ENCODE data around the gene DAPK1. TPM values are rescaled to one million over a fixed set of nuclear protein-coding genes. Genes with fewer than 3 reads are reported as not detected.

DAPK1 gene
- total RNA-seq, 1 donor from 2014 or later, result 35.1 TPM

- Histone ChIP-seq H3K79me2 (ENCODE audit: insufficient read depth, low read length) (no peaks in the 10 kb centered on the region), H3K4me3 (ENCODE audit: insufficient read depth, low read depth, low read length) (no peak overlapping the region), H3K4me1 (ENCODE audit: insufficient read depth, low read length) (peaks cover 11% of the 10 kb centered on the region), H3K27ac (ENCODE audit: low read depth, low read length) (no peak overlapping the region), H2AFZ (ENCODE audit: low read depth, low read length) (no peak overlapping the region), H4K20me1 (ENCODE audit: insufficient read depth, low read length) (no peaks in the 10 kb centered on the region), H3K9ac (ENCODE audit: low read length) (no peak overlapping the region), H3K4me2 (ENCODE audit: low read length) (no peak overlapping the region), H3K9me3 (ENCODE audit: insufficient read depth, low read depth, low read length) (no peaks in the 10 kb centered on the region), H3K27me3 (ENCODE audit: insufficient read depth, low read length) (no peaks in the 10 kb centered on the region), H3K36me3 (ENCODE audit: insufficient read depth, low read length) (no peaks in the 10 kb centered on the region)
- FAIRE-seq (no peak), DNase-seq (ENCODE audit: low read depth) (no peak)
- H3K27ac Mint-ChIP-seq (ENCODE audit: unreplicated experiment), result no peak overlapping the region
- no peak overlapping the region for H3K4me3 Mint-ChIP-seq (ENCODE audit: unreplicated experiment)
- TF ChIP-seq CTCF (IDR thresholded peaks at IDR 0.05; ENCODE audit: insufficient read depth, low read depth, low read length) (no peak), EZH2 (IDR thresholded peaks at IDR 0.05; ENCODE audit: insufficient read depth, low read length) (no peak)
- H3K9me3 Mint-ChIP-seq (ENCODE audit: unreplicated experiment), result no peaks in the 10 kb centered on the region
- peaks cover 21% of the 10 kb centered on the region for H3K36me3 Mint-ChIP-seq (ENCODE audit: low read depth, unreplicated experiment)
- H3K4me1 Mint-ChIP-seq (ENCODE audit: low read depth, unreplicated experiment), result peaks cover 13% of the 10 kb centered on the region
- no peaks in the 10 kb centered on the region for H3K27me3 Mint-ChIP-seq (ENCODE audit: low read depth, unreplicated experiment)
Measured at GRCh38 chr9:87702921-87703320, 205.3 kb downstream of the DAPK1 start.

- Histone ChIP-seq H3K36me3 (ENCODE audit: insufficient read depth, low read length) (no peaks in the 10 kb centered on the region), H3K4me1 (ENCODE audit: insufficient read depth, low read length) (peaks cover 11% of the 10 kb centered on the region), H4K20me1 (ENCODE audit: insufficient read depth, low read length) (no peaks in the 10 kb centered on the region), H3K27ac (ENCODE audit: low read depth, low read length) (no peak overlapping the region), H3K4me2 (ENCODE audit: low read length) (no peak overlapping the region), H3K79me2 (ENCODE audit: insufficient read depth, low read length) (no peaks in the 10 kb centered on the region), H3K9ac (ENCODE audit: low read length) (no peak overlapping the region), H3K9me3 (ENCODE audit: insufficient read depth, low read depth, low read length) (no peaks in the 10 kb centered on the region), H2AFZ (ENCODE audit: low read depth, low read length) (no peak overlapping the region), H3K27me3 (ENCODE audit: insufficient read depth, low read length) (no peaks in the 10 kb centered on the region), H3K4me3 (ENCODE audit: insufficient read depth, low read depth, low read length) (no peak overlapping the region)
- DNase-seq (ENCODE audit: low read depth), result peak; percentile 14
- H3K4me1 Mint-ChIP-seq (ENCODE audit: low read depth, unreplicated experiment), result peaks cover 16% of the 10 kb centered on the region
- H3K27ac Mint-ChIP-seq (ENCODE audit: unreplicated experiment), result no peak overlapping the region
- no peaks in the 10 kb centered on the region for H3K27me3 Mint-ChIP-seq (ENCODE audit: low read depth, unreplicated experiment)
- peaks cover 17% of the 10 kb centered on the region for H3K36me3 Mint-ChIP-seq (ENCODE audit: low read depth, unreplicated experiment)
- no peak overlapping the region for H3K4me3 Mint-ChIP-seq (ENCODE audit: unreplicated experiment)
- TF ChIP-seq CTCF (IDR thresholded peaks at IDR 0.05; ENCODE audit: insufficient read depth, low read depth, low read length) (no peak), EZH2 (IDR thresholded peaks at IDR 0.05; ENCODE audit: insufficient read depth, low read length) (no peak)
- no peaks in the 10 kb centered on the region for H3K9me3 Mint-ChIP-seq (ENCODE audit: unreplicated experiment)
- no peak for FAIRE-seq
Measured at GRCh38 chr9:87703636-87704276, 206.1 kb downstream of the DAPK1 start.

GRCh38 chr9:87704342-87704741, 206.7 kb downstream of the DAPK1 start:
- Mint-ChIP-seq H3K4me3 (ENCODE audit: unreplicated experiment) (no peak overlapping the region), H3K9me3 (ENCODE audit: unreplicated experiment) (no peaks in the 10 kb centered on the region), H3K27me3 (ENCODE audit: low read depth, unreplicated experiment) (no peaks in the 10 kb centered on the region), H3K27ac (ENCODE audit: unreplicated experiment) (peak overlapping the region; percentile 22), H3K4me1 (ENCODE audit: low read depth, unreplicated experiment) (peaks cover 19% of the 10 kb centered on the region), H3K36me3 (ENCODE audit: low read depth, unreplicated experiment) (peaks cover 16% of the 10 kb centered on the region)
- Histone ChIP-seq H3K36me3 (ENCODE audit: insufficient read depth, low read length) (no peaks in the 10 kb centered on the region), H3K4me1 (ENCODE audit: insufficient read depth, low read length) (peaks cover 11% of the 10 kb centered on the region), H3K4me3 (ENCODE audit: insufficient read depth, low read depth, low read length) (no peak overlapping the region), H3K79me2 (ENCODE audit: insufficient read depth, low read length) (no peaks in the 10 kb centered on the region), H3K4me2 (ENCODE audit: low read length) (no peak overlapping the region), H3K27ac (ENCODE audit: low read depth, low read length) (no peak overlapping the region), H3K9ac (ENCODE audit: low read length) (no peak overlapping the region), H4K20me1 (ENCODE audit: insufficient read depth, low read length) (no peaks in the 10 kb centered on the region), H2AFZ (ENCODE audit: low read depth, low read length) (no peak overlapping the region), H3K27me3 (ENCODE audit: insufficient read depth, low read length) (no peaks in the 10 kb centered on the region), H3K9me3 (ENCODE audit: insufficient read depth, low read depth, low read length) (no peaks in the 10 kb centered on the region)
- no peak for DNase-seq (ENCODE audit: low read depth)
- no peak for FAIRE-seq
- TF ChIP-seq EZH2 (IDR thresholded peaks at IDR 0.05; ENCODE audit: insufficient read depth, low read length), result no peak
- no peak for TF ChIP-seq CTCF (IDR thresholded peaks at IDR 0.05; ENCODE audit: insufficient read depth, low read depth, low read length)
